Stimulated activated CD4-positive, alpha-beta T cell treated with anti-CD3 and anti-CD28 coated beads, Interleukin-2, amount 100 ng/mL, for 4 hours (primary cell): ENCODE results near the gene EXOC1L.
A peak's percentile ranks its signal among the peaks of the same experiment; 100 is the strongest.
"Not testable (repeated sequence)": the region's sequence is repeated elsewhere in the genome, so short reads cannot be mapped to it uniquely, and the experiment has no call there.

ENCODE experiments used
- DNase-seq: peaks from one replicate; pipeline ENCODE4 v3.0.0-alpha.2; 2020; ENCODE audit warnings: low read depth

Gene EXOC1L

GRCh38 chr4:55838356-55838755 is 18.8 kb downstream of the EXOC1L start:
- no peak for DNase-seq

DNA sequence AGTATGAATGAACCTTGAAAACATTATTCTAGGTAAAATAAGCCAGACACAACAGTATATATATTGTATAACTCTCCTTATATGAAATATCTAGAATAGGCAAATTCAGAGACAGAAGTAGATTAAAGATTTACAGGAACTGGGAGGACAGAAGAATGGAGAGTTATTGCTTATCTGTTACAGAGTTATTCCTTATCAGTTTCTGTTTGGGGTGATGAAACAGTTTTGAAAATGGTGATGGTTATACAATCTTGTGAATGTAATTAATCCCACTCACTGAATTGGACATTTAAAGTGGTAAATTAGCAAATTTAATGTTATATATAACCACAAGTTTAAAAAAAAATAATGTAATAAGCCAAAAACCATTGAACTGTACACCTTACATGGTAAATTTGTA is 19.4 kb downstream of the EXOC1L start:
- DNase-seq = no peak

GRCh38 chr4:55840956-55841355 is 21.4 kb downstream of the EXOC1L start:
- no peak for DNase-seq

- not testable (repeated sequence) for DNase-seq
Observed at GRCh38 chr4:55841373-55842239, 22.0 kb downstream of the EXOC1L start.

- DNase-seq = not testable (repeated sequence)
Observed at GRCh38 chr4:55842312-55842711, 22.7 kb downstream of the EXOC1L start.

GRCh38 chr4:55849724-55850123 is 30.1 kb downstream of the EXOC1L start:
- DNase-seq = no peak

DNA sequence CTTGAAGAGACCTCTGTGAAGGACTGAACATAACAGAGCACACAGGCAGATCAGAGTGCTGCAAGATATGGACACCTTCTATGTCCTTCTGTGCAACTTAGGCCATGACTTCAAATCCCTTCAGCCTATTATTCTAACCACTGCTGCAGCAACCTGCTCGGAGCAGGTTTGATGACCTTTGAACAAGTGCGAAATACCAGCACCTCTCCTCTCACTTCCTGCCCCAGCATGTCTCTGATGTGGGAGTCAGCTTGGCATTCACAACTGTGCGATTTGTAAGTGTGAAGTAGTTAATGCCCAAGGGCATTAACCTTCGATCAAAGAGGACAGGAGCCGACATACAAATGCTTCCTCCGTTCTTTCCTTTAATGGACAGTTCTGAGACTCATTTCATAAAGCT is 32.3 kb downstream of the EXOC1L start:
- peak; percentile 9 for DNase-seq

- DNase-seq = peak; percentile 96
Observed at GRCh38 chr4:55853484-55854046, 34.0 kb downstream of the EXOC1L start, which contains the start of gene EXOC1. TSS of gene EXOC1 (plus strand) at chr4:55853648. CDS start at chr4:55858324, 4,676 bp downstream.

- DNase-seq = no peak
Observed at GRCh38 chr4:55854129-55854528, 34.5 kb downstream of the EXOC1L start.

- DNase-seq = no peak
Observed at GRCh38 chr4:55857586-55857985, 38.0 kb downstream of the EXOC1L start.

- no peak for DNase-seq
Observed at GRCh38 chr4:55859711-55860110, 40.1 kb downstream of the EXOC1L start.

GRCh38 chr4:55864577-55865223 is 45.1 kb downstream of the EXOC1L start:
- DNase-seq = no peak

- DNase-seq = no peak
Observed at GRCh38 chr4:55865228-55865806, 45.7 kb downstream of the EXOC1L start.

- no peak for DNase-seq
Observed at GRCh38 chr4:55866290-55866907, 46.8 kb downstream of the EXOC1L start.

DNA sequence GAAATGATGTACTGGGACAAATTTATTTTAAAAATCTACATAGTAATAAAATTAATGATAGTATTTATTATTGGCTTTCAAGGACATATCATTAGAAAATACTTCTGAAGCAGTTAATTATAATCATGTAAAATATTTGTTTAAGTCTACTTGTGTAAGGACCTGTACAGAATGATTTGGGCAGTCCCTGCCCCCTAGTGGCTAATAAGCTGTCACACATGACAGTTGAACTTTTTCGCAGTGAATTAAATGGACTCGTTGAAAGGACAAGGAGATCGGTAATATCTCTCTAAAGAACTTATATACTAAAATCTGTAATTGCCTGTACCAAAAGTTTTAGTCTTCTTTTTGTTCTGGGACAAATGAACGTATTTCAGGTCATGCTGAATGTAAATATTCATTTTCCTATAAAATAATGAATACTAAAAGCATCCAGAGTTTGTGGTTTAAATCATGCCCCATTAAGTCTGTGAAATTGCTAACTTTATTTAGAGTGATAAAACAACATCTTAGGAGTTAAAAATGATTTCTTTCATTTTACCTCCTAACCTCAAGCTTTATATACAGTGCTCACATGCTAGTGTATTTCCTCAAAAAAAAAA is 47.5 kb downstream of the EXOC1L start:
- DNase-seq = peak; percentile 7

DNA sequence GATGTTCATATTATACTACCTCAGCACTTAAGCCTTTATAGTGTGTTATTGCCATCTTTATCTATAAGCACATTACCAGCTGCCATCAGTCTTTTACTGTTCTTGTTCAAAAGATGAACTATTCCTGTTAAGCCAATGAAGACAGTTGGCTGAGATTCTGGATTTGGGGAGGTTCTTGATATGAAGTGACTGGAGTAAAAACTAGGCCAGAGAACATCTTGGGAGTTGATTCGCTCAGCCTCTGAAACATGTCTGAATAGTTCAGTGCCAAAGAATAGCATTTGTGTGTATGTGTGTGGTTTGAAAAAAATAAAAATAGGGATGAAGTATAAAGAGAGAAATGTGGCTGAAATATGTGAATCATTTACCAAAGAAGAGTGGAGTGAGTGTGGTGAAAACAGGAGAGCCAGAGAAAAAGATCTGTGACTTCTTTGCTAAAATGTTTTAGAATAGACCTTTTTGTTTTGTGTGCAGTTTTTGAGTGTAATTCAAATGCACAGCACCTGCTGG is 49.0 kb downstream of the EXOC1L start:
- DNase-seq = no peak

DNA sequence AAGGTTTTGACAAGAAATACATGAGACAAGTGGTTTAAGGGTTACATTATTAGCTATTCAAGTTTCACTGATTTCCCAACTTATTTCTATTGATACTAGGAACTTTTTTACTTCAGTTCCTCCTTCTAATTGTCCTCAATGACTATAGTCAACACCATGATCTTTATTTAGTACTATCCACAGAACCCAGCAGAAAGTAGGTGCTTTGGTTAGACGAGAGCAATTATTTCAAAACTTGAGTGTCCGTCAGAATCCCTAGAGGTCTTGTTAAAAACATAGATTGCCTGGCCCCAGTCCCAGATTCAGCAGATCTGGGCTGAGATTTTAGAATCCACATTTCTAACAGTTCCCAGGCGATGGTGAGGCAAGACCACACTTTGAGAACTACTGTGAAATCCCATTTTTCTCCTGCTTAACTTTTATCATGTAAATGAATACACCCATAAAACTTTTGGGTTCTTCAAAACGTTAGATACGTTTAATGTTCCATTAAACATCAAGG is 51.8 kb downstream of the EXOC1L start:
- DNase-seq = no peak

- no peak for DNase-seq
Observed at GRCh38 chr4:55874831-55875230, 55.2 kb downstream of the EXOC1L start.

GRCh38 chr4:55876387-55876786 is 56.8 kb downstream of the EXOC1L start:
- no peak for DNase-seq

- DNase-seq = no peak
Observed at GRCh38 chr4:55879224-55879623, 59.6 kb downstream of the EXOC1L start.

GRCh38 chr4:55880652-55881280 is 61.2 kb downstream of the EXOC1L start:
- DNase-seq = no peak
